NCI-H226 (cell line): ENCODE results near the gene CDK2.
"Not testable (repeated sequence)": the region's sequence is repeated elsewhere in the genome, so short reads cannot be mapped to it uniquely, and the experiment has no call there.

Experiments used
- DNase-seq: peaks from one replicate; pipeline ENCODE4 v3.0.0-alpha.2; 2015

The CDK2 gene

GRCh38 chr12:55966408-55967281, at the start of gene CDK2:
CDK2 (plus strand) TSS chr12:55966830; CDS start chr12:55967009, 179 bp downstream.
- peak; percentile 85 for DNase-seq

- DNase-seq = peak; percentile 56
Measured at GRCh38 chr12:55919032-55919431, 47.6 kb upstream of the CDK2 start.

- DNase-seq = no peak
Measured at GRCh38 chr12:55922126-55922525, 44.5 kb upstream of the CDK2 start.

GRCh38 chr12:55923648-55924047, 43.0 kb upstream of the CDK2 start:
- DNase-seq = not testable (repeated sequence)

GRCh38 chr12:55925371-55925770, 41.3 kb upstream of the CDK2 start:
- DNase-seq = no peak

GRCh38 chr12:55925870-55926737, 40.5 kb upstream of the CDK2 start:
- no peak for DNase-seq

- peak; percentile 94 for DNase-seq
Measured at GRCh38 chr12:55926738-55927587, 39.7 kb upstream of the CDK2 start.

- peak; percentile 56 for DNase-seq
Measured at GRCh38 chr12:55927588-55928502, 38.8 kb upstream of the CDK2 start, which contains the start of gene PYM1. PYM1 (minus strand) TSS chr12:55927894; CDS start chr12:55927761, 133 bp downstream.

GRCh38 chr12:55929306-55929791, 37.3 kb upstream of the CDK2 start:
- no peak for DNase-seq

- peak; percentile 71 for DNase-seq
Measured at GRCh38 chr12:55930771-55931316, 35.8 kb upstream of the CDK2 start, which contains the start of gene DGKA. DGKA (plus strand) TSS chr12:55931162; CDS start chr12:55936504, 5,342 bp downstream.

- no peak for DNase-seq
Measured at GRCh38 chr12:55931317-55931779, 35.3 kb upstream of the CDK2 start.

GRCh38 chr12:55931780-55932550, 34.7 kb upstream of the CDK2 start:
- peak; percentile 28 for DNase-seq

- DNase-seq = no peak
Measured at GRCh38 chr12:55932551-55932910, 34.1 kb upstream of the CDK2 start.

- peak; percentile 86 for DNase-seq
Measured at GRCh38 chr12:55933169-55933798, 33.3 kb upstream of the CDK2 start.

- no peak for DNase-seq
Measured at GRCh38 chr12:55933799-55934742, 32.6 kb upstream of the CDK2 start.

- no peak for DNase-seq
Measured at GRCh38 chr12:55934773-55935172, 31.9 kb upstream of the CDK2 start.

- no peak for DNase-seq
Measured at GRCh38 chr12:55935738-55936151, 30.9 kb upstream of the CDK2 start.

- DNase-seq = peak; percentile 71
Measured at GRCh38 chr12:55937981-55938380, 28.6 kb upstream of the CDK2 start.
